H1 (cell line): Measurements from ENCODE around the gene ZBTB7A. TPM values are rescaled to one million over a fixed set of nuclear protein-coding genes. Genes with fewer than 3 reads are reported as not detected.

Experiments
- CEBPB ChIP-seq: IDR thresholded peaks from 2 replicates; pipeline ENCODE4 v1.6.1; 2012; ENCODE audit warnings: low read depth, low read length
- CHD2 ChIP-seq: IDR thresholded peaks from 2 replicates; pipeline ENCODE4 v1.6.1; 2012; ENCODE audit warnings: low read length, improper control_type of control experiment
- HDAC2 ChIP-seq, 2 experiments: fragments of 300-600 bp in 1 of 2; sonication (generic) in 1 of 2; IDR thresholded peaks; 2 replicates each; pipeline ENCODE4 v1.6.1; 2011 to 2012; ENCODE audit warnings: low read depth in 2 of 2, low read length in 2 of 2, mild to moderate bottlenecking in 2 of 2, moderate library complexity in 2 of 2, borderline replicate concordance in 1 of 2, inconsistent platforms in 1 of 2
- TCF12 ChIP-seq: IDR thresholded peaks from 2 replicates; pipeline ENCODE4 v1.6.1; 2011; ENCODE audit warnings: low read depth, mild to moderate bottlenecking, low read length
- polyA plus RNA-seq, 7 experiments: library from polyadenylated mRNA; depleted of rRNA in 3 of 7; stranded (reverse) in 5 of 7; unstranded in 2 of 7; fragments of >200 nt in 5 of 7; fragments of 200-250 nt in 2 of 7; gene quantifications; 1 replicate in 5 of 7; 2 replicates in 1 of 7; 4 replicates in 1 of 7; pipeline versions ENCODE4 v1.2.1 to v1.2.3, GENCODE V29; 2011 to 2013; ENCODE audit warnings: missing spikeins in 2 of 7, mixed read lengths in 2 of 7
- total RNA-seq: library from RNA; stranded (reverse); fragmentation: NEBNext Ultra II Directional; extraction: Animal tissue kit (Norgen Biotek cat#: 25700); gene quantifications from 2 replicates; pipeline ENCODE4 v1.2.1, GENCODE V29; 2021
- TF ChIP-seq, protein P1 (sequence below): IDR thresholded peaks from 2 replicates; pipeline ENCODE4 v1.6.1; 2011; ENCODE audit warnings: low read length, improper control_type of control experiment

ZBTB7A gene
- total and polyA plus RNA-seq, 2 of the 8 experiments (the other 6 are each of a cell fraction or from before 2014, with no cell fraction given): 5.6 to 17.8 TPM

DNA sequence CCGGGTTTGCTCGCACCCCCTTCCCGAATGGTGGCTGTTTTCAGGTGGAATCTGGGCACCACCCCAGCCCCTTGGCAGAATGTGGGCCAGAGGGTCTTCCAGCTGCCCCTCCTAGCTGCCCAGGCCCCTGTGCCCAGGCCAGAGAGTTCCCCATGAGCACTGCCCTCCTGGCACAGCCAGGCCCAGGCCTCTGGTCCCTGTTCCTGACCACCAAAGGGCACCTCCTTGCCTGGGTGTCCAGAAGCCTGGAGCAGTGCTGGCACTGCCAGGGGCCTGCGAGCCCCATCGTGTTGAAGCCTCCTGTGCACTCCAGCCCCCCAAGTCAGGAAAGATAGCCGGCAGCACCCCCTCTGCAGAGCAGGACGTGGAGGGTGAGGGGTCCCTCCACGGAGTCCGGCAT is 35.7 kb downstream of the ZBTB7A start (continued):
- TF ChIP-seq CHD2: no peak
- no peak for TF ChIP-seq HDAC2 (IDR thresholded peaks at IDR 0.05; ENCODE audit: borderline replicate concordance in 1 of 2, low read depth in 2 of 2, low read length in 2 of 2)
- TF ChIP-seq CEBPB: no peak
- no peak for TF ChIP-seq TCF12
- TF ChIP-seq, protein P1, sequence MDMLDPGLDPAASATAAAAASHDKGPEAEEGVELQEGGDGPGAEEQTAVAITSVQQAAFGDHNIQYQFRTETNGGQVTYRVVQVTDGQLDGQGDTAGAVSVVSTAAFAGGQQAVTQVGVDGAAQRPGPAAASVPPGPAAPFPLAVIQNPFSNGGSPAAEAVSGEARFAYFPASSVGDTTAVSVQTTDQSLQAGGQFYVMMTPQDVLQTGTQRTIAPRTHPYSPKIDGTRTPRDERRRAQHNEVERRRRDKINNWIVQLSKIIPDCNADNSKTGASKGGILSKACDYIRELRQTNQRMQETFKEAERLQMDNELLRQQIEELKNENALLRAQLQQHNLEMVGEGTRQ: no peak
